HepG2 (cell line): ENCODE measurements around the gene CNNM2. TPM values are rescaled to one million over a fixed set of nuclear protein-coding genes. Genes with fewer than 3 reads are reported as not detected.

Source experiments
- AKNA ChIP-seq: sonication (generic); formaldehyde crosslinking; IDR thresholded peaks from 2 replicates; pipeline ENCODE4 v1.4.0; 2020; ENCODE audit warnings: missing genetic modification reagents, borderline replicate concordance
- DNMT1 ChIP-seq: sonication (generic); formaldehyde crosslinking; IDR thresholded peaks from 2 replicates; pipeline ENCODE4 v1.5.1; 2020; ENCODE audit warnings: mild to moderate bottlenecking, missing genetic modification reagents
- ESRRA ChIP-seq: sonication (generic); formaldehyde crosslinking; IDR thresholded peaks from 2 replicates; pipeline ENCODE4 v1.5.1; 2020; ENCODE audit warnings: mild to moderate bottlenecking, low read depth, missing genetic modification reagents
- MED13 ChIP-seq: sonication (generic); formaldehyde crosslinking; IDR thresholded peaks from 2 replicates; pipeline ENCODE4 v1.5.0; 2020; ENCODE audit warnings: missing genetic modification reagents
- NFKB2 ChIP-seq: sonication (generic); formaldehyde crosslinking; IDR thresholded peaks from 2 replicates; pipeline ENCODE4 v1.4.0; 2020; ENCODE audit warnings: missing genetic modification reagents, borderline replicate concordance
- REL ChIP-seq: sonication (generic); formaldehyde crosslinking; conservative IDR thresholded peaks from 2 replicates; pipeline ENCODE4 v1.8.0; 2022; ENCODE audit warnings: mild to moderate bottlenecking, missing genetic modification reagents, moderate library complexity
- SATB2 ChIP-seq: sonication (generic); formaldehyde crosslinking; IDR thresholded peaks from 2 replicates; pipeline ENCODE4 v1.5.0; 2020; ENCODE audit warnings: missing genetic modification reagents
- SP5 ChIP-seq: IDR thresholded peaks from 2 replicates; pipeline ENCODE4 v1.6.1; 2016; ENCODE audit warnings: low read depth, borderline replicate concordance
- TRIM24 ChIP-seq: sonication (generic); formaldehyde crosslinking; IDR thresholded peaks from 2 replicates; pipeline ENCODE4 v1.8.0; 2022; ENCODE audit warnings: mild to moderate bottlenecking, missing genetic modification reagents
- ZBTB20 ChIP-seq: sonication (generic); formaldehyde crosslinking; IDR thresholded peaks from 2 replicates; pipeline ENCODE4 v1.8.1; 2023; ENCODE audit warnings: missing genetic modification reagents, low read depth, mild to moderate bottlenecking, borderline replicate concordance
- ZBTB37 ChIP-seq: sonication (generic); formaldehyde crosslinking; IDR thresholded peaks from 2 replicates; pipeline ENCODE4 v1.4.0; 2020; ENCODE audit warnings: mild to moderate bottlenecking, missing genetic modification reagents
- ZFY ChIP-seq: sonication (generic); formaldehyde crosslinking; IDR thresholded peaks from 2 replicates; pipeline ENCODE4 v1.4.0; 2020; ENCODE audit warnings: missing genetic modification reagents
- ZNF30 ChIP-seq: sonication (generic); formaldehyde crosslinking; IDR thresholded peaks from 2 replicates; pipeline ENCODE4 v1.5.0; 2020; ENCODE audit warnings: mild to moderate bottlenecking, missing genetic modification reagents
- ZNF550 ChIP-seq: sonication (generic); formaldehyde crosslinking; IDR thresholded peaks from 2 replicates; pipeline ENCODE4 v1.4.0; 2020; ENCODE audit warnings: mild to moderate bottlenecking, missing genetic modification reagents, borderline replicate concordance
- ZNF639 ChIP-seq: conservative IDR thresholded peaks from 2 replicates; pipeline ENCODE4 v1.6.1; 2018; ENCODE audit warnings: missing genetic modification reagents
- polyA plus RNA-seq, 8 experiments: library from polyadenylated mRNA; depleted of rRNA in 3 of 8; stranded (reverse) in 7 of 8; unstranded in 1 of 8; fragments of >200 nt; fragmentation: Illumina TruSeq in 4 of 8; extraction: Trizol in 4 of 8; gene quantifications; 2 replicates each; pipeline versions ENCODE4 v1.2.1 to v1.2.3, GENCODE V29; 2011 to 2016; ENCODE audit warnings: low read depth in 4 of 8, missing spikeins in 1 of 8, mixed read lengths in 1 of 8; ENCODE audit not compliant: insufficient read depth in 1 of 8
- total RNA-seq, 5 experiments: library from RNA; depleted of rRNA; stranded (reverse); fragments of >200 nt; fragmentation: Illumina TruSeq; extraction: Trizol; gene quantifications; 2 replicates each; pipeline ENCODE4 v1.2.3, GENCODE V29; 2016; ENCODE audit warnings: low read depth in 1 of 5
- TF ChIP-seq, protein P1 (sequence below): sonication (generic); formaldehyde crosslinking; IDR thresholded peaks from 2 replicates; pipeline ENCODE4 v1.8.1; 2023; ENCODE audit warnings: missing genetic modification reagents, mild to moderate bottlenecking, borderline replicate concordance
- TF ChIP-seq, protein P2 (sequence below): sonication (generic); formaldehyde crosslinking; IDR thresholded peaks from 2 replicates; pipeline ENCODE4 v1.8.0; 2022; ENCODE audit warnings: mild to moderate bottlenecking, missing genetic modification reagents, moderate library complexity
- TF ChIP-seq, protein P3 (sequence below): sonication (generic); formaldehyde crosslinking; conservative IDR thresholded peaks from 2 replicates; pipeline ENCODE4 v1.8.0; 2022; ENCODE audit warnings: low read depth, missing genetic modification reagents

CNNM2 gene
- total and polyA plus RNA-seq, 2 of the 13 experiments (the other 11 are each of a cell fraction or from before 2014, with no cell fraction given) = 7.1 to 9.0 TPM

DNA sequence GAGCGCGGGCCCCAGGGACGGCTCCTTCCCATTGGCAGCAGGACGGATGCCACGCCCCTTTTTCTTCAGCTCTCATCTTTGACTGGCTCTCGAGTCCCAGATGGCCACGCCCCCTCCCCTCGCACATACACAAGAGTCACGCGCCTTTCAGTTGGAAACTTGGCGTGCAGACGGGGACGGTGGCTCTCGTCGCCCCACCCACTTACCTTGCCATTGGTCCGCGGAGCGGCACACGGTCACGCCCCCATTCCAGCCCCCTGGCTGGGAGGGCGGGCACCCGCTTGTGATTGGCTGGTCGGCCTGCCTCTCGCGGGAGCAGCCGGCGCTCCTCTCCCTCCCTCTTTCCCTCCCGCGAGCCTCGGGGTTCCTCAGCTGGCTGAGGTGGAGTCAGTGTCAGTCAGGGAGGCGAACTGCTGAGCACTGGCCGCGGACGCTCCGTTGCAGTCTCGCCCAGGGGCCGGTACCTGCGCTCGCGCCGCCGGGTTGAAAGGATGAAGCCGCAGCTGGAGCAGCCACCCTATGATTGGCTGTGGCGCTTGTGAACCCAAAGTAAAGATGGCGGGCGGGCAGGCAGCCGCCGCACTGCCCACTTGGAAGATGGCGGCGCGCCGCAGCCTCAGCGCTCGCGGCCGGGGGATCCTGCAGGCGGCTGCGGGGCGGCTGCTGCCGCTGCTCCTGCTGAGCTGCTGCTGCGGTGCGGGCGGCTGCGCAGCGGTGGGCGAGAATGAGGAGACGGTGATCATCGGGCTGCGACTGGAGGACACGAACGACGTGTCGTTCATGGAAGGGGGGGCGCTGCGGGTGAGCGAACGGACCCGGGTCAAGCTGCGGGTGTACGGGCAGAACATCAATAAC lies at the start of gene CNNM2 (continued):
- no peak for TF ChIP-seq ZBTB37 (CRISPR knock-in tag)
- TF ChIP-seq ZFY = peak; percentile 56
- no peak for TF ChIP-seq REL (CRISPR knock-in tag)
- peak; percentile 65; the same call in 1 of the 2 replicates for TF ChIP-seq SP5
- no peak for TF ChIP-seq AKNA (CRISPR knock-in tag)
- TF ChIP-seq, protein P1, sequence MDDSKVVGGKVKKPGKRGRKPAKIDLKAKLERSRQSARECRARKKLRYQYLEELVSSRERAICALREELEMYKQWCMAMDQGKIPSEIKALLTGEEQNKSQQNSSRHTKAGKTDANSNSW (CRISPR knock-in tag) = no peak
- no peak for TF ChIP-seq TRIM24
- no peak for TF ChIP-seq SATB2
- TF ChIP-seq, protein P2, sequence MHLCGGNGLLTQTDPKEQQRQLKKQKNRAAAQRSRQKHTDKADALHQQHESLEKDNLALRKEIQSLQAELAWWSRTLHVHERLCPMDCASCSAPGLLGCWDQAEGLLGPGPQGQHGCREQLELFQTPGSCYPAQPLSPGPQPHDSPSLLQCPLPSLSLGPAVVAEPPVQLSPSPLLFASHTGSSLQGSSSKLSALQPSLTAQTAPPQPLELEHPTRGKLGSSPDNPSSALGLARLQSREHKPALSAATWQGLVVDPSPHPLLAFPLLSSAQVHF (CRISPR knock-in tag) = peak; percentile 24; the same call in 1 of the 2 replicates
- peak; percentile 3; the same call in 1 of the 2 replicates for TF ChIP-seq ZBTB20 (CRISPR knock-in tag)
- TF ChIP-seq ESRRA = no peak; the same call in 1 of the 2 replicates
- no peak for TF ChIP-seq ZNF30 (CRISPR knock-in tag)
- TF ChIP-seq, protein P3, sequence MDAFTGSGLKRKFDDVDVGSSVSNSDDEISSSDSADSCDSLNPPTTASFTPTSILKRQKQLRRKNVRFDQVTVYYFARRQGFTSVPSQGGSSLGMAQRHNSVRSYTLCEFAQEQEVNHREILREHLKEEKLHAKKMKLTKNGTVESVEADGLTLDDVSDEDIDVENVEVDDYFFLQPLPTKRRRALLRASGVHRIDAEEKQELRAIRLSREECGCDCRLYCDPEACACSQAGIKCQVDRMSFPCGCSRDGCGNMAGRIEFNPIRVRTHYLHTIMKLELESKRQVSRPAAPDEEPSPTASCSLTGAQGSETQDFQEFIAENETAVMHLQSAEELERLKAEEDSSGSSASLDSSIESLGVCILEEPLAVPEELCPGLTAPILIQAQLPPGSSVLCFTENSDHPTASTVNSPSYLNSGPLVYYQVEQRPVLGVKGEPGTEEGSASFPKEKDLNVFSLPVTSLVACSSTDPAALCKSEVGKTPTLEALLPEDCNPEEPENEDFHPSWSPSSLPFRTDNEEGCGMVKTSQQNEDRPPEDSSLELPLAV = no peak
- no peak for TF ChIP-seq DNMT1 (CRISPR knock-in tag)
- TF ChIP-seq ZNF550 (CRISPR knock-in tag) = peak; percentile 59; the same call in 1 of the 2 replicates
- TF ChIP-seq MED13 (CRISPR knock-in tag) = no peak
- 0 out of 2 replicates have a peak, but pooled peaks have one; percentile 15 for TF ChIP-seq ZNF639 (CRISPR knock-in tag)
- peak; percentile 68; the same call in 1 of the 2 replicates for TF ChIP-seq NFKB2 (CRISPR knock-in tag)
